Globus pallidus (tissue), 1 donor: ENCODE measurements around the gene PKHD1.

Experiments
- DNase-seq: peaks from one replicate; pipeline ENCODE4 v3.0.0-alpha.2; 2015; ENCODE audit warnings: low spot score

Gene PKHD1

GRCh38 chr6:51678905-51679620 lies 408.4 kb downstream of the PKHD1 start:
- no peak for DNase-seq

- no peak for DNase-seq
Observed at GRCh38 chr6:51678274-51678673, 409.1 kb downstream of the PKHD1 start.

DNA sequence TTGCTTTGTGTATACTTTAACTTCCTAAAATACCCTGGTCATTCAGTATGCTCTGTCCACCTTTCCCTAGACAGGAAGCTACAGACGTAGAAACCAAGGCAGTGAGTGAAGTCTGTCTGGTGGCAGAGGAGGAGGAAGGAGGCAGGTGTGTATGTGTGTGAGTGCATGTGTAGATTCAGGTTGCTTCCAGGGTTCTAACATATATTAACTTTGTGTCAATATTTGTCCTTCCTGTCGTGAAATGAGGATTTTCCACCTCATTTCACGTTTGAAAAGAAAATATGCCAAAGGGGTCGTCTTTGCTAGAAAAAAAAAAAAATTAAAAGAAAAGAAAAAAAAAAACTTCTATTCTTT lies 411.5 kb downstream of the PKHD1 start:
- DNase-seq, result no peak

GRCh38 chr6:51675020-51675921 lies 412.1 kb downstream of the PKHD1 start:
- DNase-seq, result no peak

DNA sequence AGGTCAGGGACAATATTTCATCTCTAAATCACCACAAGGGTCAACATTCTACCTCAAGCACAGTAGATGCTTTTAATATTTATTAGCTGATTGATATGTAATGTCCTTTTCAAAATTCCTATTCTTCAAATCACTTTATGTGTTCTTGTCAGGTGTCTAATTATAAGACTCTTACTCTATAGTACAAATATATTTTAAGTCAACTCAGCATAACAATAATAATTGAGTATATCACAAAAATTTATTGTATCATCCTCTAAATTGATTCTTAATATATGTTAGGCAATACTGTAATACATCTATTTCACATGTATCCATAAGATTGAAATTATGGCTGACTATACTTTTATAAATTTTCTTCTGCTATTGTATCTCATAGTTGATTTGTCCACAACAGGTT lies 423.9 kb downstream of the PKHD1 start:
- DNase-seq, result no peak

- no peak for DNase-seq
Observed at GRCh38 chr6:51660767-51661166, 426.6 kb downstream of the PKHD1 start.

DNA sequence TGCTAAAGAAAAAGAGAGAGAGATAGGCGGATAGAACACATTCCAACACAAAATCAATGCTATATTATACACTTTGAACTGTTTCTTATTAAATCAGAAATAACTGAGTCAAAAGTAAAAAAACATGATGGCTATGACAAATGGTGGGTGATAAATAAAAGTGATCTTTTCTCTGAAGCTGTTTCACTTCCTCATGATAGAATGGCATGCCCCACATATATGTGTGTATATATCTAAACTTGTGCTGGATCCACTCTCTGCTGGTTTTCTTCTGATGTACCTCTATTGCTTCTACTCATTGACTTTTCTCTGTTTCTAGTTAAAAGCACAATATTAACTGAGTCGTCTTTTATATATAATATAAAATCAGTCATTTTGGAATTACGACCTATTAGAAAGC lies 429.9 kb downstream of the PKHD1 start:
- DNase-seq, result no peak

- DNase-seq, result no peak
Observed at GRCh38 chr6:51655517-51655916, 431.9 kb downstream of the PKHD1 start.

GRCh38 chr6:51654647-51655046 lies 432.8 kb downstream of the PKHD1 start:
- DNase-seq, result no peak

DNA sequence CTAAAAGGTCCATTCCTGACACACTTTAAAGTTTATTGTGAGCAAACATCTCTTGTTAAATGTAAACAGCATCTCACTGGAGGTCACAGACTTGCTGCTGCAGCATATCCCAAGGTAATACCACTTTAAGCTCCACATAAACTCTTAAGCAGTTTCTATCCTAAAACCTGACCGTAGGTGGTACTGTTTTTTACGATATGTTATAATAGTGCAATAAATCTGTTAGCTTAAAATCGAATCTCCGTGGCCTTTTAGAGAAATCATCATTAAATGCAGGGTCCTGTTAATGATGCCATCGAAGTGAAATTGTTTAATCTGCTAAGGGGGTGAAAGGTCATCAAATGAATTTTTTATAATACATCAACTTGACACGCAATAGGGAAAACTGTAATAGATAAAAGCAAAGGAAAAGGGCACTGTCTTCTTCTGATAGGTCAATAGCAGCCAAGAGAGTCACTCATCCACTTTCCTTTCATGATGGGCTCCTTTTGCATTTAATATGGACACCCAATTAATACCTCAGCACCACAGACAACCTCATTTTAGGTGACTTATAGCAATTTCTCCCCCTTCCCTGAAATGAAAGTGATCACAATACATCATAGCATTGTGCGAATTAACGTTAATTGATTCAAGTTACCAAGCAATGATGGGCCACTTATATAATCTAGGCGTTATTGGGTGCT lies 436.1 kb downstream of the PKHD1 start:
- no peak for DNase-seq

GRCh38 chr6:51648774-51649173 lies 438.6 kb downstream of the PKHD1 start:
- DNase-seq, result no peak

GRCh38 chr6:51648236-51648635 lies 439.2 kb downstream of the PKHD1 start:
- no peak for DNase-seq

- DNase-seq, result no peak
Observed at GRCh38 chr6:51644426-51644825, 443.0 kb downstream of the PKHD1 start.

DNA sequence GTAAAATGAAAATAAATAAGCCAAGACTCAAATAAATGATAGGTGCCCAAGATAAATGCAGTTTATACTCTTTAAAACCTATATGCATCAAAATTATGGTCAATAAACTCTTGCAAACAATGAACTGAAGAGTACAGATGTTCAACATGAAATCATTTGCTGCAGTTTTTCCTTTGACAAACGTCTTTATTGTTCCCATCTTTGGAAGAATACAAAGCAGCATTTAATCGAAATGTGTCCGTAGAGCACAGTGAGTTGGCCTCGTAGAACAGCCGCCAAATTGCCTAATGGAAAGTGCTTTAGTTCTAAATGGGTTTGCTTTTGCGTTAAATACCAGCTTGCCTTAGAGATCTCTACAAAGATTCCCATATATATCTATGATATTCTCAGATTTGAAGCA lies 447.4 kb downstream of the PKHD1 start:
- DNase-seq, result peak; percentile 55

- DNase-seq, result no peak
Observed at GRCh38 chr6:51633424-51633823, 454.0 kb downstream of the PKHD1 start.

DNA sequence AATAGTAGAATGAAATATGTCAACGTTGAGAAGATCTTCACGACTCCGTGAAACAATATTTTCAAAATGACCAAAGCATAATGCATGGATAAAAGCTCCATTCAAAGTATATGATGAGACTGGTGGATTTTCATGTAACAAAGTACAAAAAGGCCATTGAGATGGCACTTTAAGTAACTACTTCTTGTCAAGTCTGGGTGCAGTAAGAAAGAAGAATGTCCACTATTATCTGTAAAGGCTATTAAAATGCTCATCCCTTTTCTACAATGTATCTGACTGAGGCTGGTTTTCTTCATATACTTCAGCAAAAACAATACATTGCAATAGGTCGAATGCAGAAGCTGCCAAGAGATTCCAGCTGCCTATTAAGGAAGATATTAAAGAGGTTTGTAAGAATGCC lies 457.4 kb downstream of the PKHD1 start:
- DNase-seq, result no peak

DNA sequence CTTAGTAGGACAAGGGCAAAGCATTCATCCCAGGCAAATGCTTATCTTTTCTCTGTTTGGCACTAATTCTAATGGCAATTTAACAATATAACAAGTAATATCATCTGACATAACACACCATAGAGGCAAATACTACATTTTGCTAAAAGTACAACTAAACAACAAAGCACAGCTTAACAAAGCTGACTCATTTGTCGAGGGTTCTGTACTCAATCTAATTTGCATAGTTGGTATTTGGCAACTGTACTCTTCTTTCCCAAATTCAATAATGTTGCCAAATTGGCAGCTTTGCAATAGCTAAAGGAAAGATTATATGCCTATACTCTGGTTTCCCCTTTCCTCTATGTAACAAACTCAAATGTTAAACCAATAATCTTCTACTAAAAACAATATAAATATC lies 461.0 kb downstream of the PKHD1 start:
- DNase-seq, result no peak

DNA sequence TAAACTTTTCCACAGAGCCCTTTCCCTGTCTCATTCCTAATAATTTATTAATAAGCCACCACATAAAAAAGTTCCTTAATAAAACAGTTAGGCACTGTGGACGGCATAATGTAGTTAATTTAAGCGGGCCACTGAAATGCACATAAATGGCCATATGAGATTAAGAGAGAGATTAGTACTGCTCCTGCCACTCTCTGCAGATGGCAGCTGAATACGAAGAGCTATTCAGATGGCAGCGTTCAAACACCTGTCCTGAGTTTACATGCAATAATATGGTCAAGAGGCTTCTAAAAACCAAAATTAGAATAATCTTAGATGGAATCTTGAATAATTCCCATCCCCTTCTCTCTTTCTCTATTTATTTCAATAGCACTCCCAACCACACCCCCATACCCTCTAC lies 461.8 kb downstream of the PKHD1 start:
- DNase-seq, result no peak

DNA sequence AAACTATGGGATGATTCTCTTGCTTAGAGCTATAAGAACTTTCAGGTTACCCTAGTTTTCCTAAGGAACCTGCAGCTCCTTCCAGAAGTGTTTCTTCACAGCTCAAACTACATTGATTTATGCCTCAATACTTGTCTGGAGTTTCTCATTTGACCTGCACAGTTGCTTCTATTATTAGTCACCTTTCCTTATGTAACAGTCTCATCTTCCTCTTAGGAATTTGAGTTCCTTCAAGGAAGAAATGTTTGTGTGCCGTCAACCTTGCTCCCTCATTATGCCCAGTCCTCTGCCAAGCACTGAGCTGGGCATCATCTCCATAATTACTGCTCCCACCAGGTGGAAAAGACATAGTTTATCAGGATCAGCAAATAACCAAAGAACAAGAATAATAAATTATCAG lies 466.4 kb downstream of the PKHD1 start:
- no peak for DNase-seq

- no peak for DNase-seq
Observed at GRCh38 chr6:51619042-51619799, 468.2 kb downstream of the PKHD1 start.

DNA sequence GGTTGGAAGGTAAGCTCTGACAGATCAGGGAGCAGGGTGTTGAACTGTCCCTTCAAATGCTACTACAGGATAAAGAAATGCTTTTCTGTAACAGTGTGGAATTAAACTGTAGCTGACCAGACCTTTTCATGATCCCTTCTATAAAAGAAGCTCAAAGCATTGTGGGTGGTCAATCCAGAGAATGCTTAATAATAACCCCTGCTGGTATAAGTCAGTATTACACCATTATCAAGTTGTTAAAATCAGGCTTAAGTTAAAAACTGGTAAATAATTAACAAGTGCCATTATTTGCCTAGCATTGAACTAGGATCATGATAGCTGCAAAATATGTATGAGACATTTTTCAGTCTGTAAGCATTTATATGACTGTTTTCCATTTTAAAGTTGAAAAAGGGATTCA lies 468.9 kb downstream of the PKHD1 start:
- DNase-seq, result no peak

DNA sequence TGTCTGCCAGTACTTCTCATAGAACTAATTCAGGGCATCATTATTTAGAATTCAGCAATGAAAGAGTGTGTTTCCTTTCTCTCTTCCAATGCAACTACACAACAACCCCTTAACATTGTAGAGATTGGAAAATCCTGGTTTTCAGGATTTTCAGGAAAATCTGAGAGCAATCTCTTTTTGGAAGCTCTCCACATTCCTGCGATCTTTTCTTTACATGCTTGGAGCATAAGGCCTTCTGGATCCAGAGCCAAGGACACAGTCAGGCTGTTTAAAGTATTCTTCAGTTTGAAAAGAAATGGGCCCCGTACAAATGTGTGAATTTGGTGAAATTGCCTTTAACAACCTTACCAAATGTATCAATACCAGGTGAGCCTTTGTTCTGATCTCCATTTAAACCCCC lies 469.7 kb downstream of the PKHD1 start:
- DNase-seq, result no peak
